Measurements from ENCODE around the gene COL5A1. TPM values are rescaled to one million over a fixed set of nuclear protein-coding genes. Genes with fewer than 3 reads are reported as not detected.

COL5A1 gene
- total RNA-seq, 1 experiment from 2014 or later: 9.5 TPM

DNA sequence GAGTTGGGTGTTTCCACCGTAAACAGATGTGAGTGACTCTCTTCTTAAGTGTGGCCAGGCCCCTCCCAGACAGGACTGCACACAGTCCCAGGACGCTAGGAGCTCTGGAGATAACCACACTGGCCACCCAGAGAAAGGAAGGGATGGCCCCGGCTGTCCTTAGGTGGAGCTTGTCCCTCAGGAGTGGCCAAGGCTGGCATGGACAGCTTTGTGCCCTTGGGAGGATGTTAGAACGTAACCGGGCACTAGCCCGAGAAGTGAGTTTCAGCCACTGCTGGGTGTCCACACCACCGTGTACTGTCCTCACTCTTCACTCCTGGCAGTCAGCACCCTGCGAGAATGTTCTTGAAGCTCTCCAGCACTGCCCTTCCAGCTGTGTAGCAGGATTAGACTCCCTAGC, 203.2 kb downstream of the COL5A1 start:
- no peak overlapping the region for H2BK5ac ChIP-seq (ENCODE audit: insufficient read length, low read length)
- H4K8ac ChIP-seq (replicated peaks; ENCODE audit: insufficient read length, low read depth, low read length): no peak overlapping the region
- no peak overlapping the region for H3K4me2 ChIP-seq (ENCODE audit: insufficient read depth, insufficient read length, low read length)
- no peaks in the 10 kb centered on the region for H3K27me3 Mint-ChIP-seq (ENCODE audit: low read depth)
- no peak overlapping the region for H2AK5ac ChIP-seq (ENCODE audit: insufficient read length, low read length)
- H3K4me1 ChIP-seq (ENCODE audit: insufficient read depth, low read length): no peaks in the 10 kb centered on the region
- H3K4me3 Mint-ChIP-seq: no peak overlapping the region
- peaks cover 0 to 2% of the 10 kb centered on the region in 2 experiments; a peak in 2 of 5 replicates for H3K9me3 Mint-ChIP-seq
- H2BK12ac ChIP-seq (ENCODE audit: insufficient read length, low read depth, low read length): no peak overlapping the region
- no peak overlapping the region for H3K14ac ChIP-seq (ENCODE audit: insufficient read depth, low read length)
- H3K9me3 ChIP-seq (ENCODE audit: control insufficient read depth, low read depth, low read length): no peaks in the 10 kb centered on the region
- no peak overlapping the region for H4K91ac ChIP-seq (ENCODE audit: insufficient read length, low read depth, low read length)
- H3K4me1 Mint-ChIP-seq: peaks cover 0 to 4% of the 10 kb centered on the region in 2 experiments; a peak in 1 of 4 replicates
- H3K27me3 ChIP-seq (ENCODE audit: insufficient read depth, low read length): no peaks in the 10 kb centered on the region
- H4K5ac ChIP-seq (ENCODE audit: insufficient read length, low read depth, low read length): no peak overlapping the region
- H3K23ac ChIP-seq (ENCODE audit: insufficient read length, low read depth, low read length): no peak overlapping the region
- H3K4ac ChIP-seq (ENCODE audit: low read depth, low read length): no peak overlapping the region
- H3K36me3 Mint-ChIP-seq (ENCODE audit: insufficient read depth in 1 of 3, low read depth in 3 of 3): no peaks in the 10 kb centered on the region
- H3K18ac ChIP-seq (ENCODE audit: insufficient read length, low read depth, low read length): no peak overlapping the region
- no peak for DNase-seq
- no peak overlapping the region for H3T11ph ChIP-seq (ENCODE audit: low read length)
- H3K79me1 ChIP-seq (ENCODE audit: insufficient read depth, low read depth, low read length, poor library complexity, severe bottlenecking): no peaks in the 10 kb centered on the region
- H3K79me2 ChIP-seq (ENCODE audit: insufficient read depth, low read length): no peaks in the 10 kb centered on the region
- H2BK20ac ChIP-seq (ENCODE audit: low read depth, low read length, poor library complexity, severe bottlenecking): no peak overlapping the region
- no peak overlapping the region for H3K27ac ChIP-seq (ENCODE audit: insufficient read length, low read depth, low read length)
- no peak overlapping the region for H3K27ac Mint-ChIP-seq
- H2BK120ac ChIP-seq (ENCODE audit: low read depth, low read length, poor library complexity, severe bottlenecking): no peak overlapping the region
- no peak overlapping the region for H3K9ac ChIP-seq (ENCODE audit: extremely low read depth, insufficient read length, low read length)
- no peak overlapping the region for H2BK15ac ChIP-seq (ENCODE audit: low read depth, low read length)
- H4K20me1 ChIP-seq (ENCODE audit: control insufficient read depth, insufficient read depth, insufficient read length): no peaks in the 10 kb centered on the region
- no CpG with 5 or more reads among the region's 8 CpGs for WGBS (ENCODE audit: extremely low coverage, insufficient read length, low lambda C conversion rate)
- no peaks in the 10 kb centered on the region for H3K23me2 ChIP-seq (ENCODE audit: insufficient read length, low read depth, low read length, poor library complexity, severe bottlenecking)
- no peak overlapping the region for H3K56ac ChIP-seq (ENCODE audit: insufficient read length, low read depth, low read length)
- H2AFZ ChIP-seq (ENCODE audit: low read length): no peak overlapping the region
- TF ChIP-seq, protein P1, sequence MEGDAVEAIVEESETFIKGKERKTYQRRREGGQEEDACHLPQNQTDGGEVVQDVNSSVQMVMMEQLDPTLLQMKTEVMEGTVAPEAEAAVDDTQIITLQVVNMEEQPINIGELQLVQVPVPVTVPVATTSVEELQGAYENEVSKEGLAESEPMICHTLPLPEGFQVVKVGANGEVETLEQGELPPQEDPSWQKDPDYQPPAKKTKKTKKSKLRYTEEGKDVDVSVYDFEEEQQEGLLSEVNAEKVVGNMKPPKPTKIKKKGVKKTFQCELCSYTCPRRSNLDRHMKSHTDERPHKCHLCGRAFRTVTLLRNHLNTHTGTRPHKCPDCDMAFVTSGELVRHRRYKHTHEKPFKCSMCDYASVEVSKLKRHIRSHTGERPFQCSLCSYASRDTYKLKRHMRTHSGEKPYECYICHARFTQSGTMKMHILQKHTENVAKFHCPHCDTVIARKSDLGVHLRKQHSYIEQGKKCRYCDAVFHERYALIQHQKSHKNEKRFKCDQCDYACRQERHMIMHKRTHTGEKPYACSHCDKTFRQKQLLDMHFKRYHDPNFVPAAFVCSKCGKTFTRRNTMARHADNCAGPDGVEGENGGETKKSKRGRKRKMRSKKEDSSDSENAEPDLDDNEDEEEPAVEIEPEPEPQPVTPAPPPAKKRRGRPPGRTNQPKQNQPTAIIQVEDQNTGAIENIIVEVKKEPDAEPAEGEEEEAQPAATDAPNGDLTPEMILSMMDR (conservative IDR thresholded peaks at IDR 0.05): no peak
